COR-L47 (cell line): ENCODE measurements around the gene TAS2R3.
A peak's percentile ranks its signal among the peaks of the same experiment; 100 is the strongest.
"Not testable (repeated sequence)": the region's sequence is repeated elsewhere in the genome, so short reads cannot be mapped to it uniquely, and the experiment has no call there.

Experiments used
- DNase-seq: peaks from one replicate; lab custom pipeline; 2025; lab: John Stamatoyannopoulos, UW

Gene TAS2R3, protein sequence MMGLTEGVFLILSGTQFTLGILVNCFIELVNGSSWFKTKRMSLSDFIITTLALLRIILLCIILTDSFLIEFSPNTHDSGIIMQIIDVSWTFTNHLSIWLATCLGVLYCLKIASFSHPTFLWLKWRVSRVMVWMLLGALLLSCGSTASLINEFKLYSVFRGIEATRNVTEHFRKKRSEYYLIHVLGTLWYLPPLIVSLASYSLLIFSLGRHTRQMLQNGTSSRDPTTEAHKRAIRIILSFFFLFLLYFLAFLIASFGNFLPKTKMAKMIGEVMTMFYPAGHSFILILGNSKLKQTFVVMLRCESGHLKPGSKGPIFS

DNA sequence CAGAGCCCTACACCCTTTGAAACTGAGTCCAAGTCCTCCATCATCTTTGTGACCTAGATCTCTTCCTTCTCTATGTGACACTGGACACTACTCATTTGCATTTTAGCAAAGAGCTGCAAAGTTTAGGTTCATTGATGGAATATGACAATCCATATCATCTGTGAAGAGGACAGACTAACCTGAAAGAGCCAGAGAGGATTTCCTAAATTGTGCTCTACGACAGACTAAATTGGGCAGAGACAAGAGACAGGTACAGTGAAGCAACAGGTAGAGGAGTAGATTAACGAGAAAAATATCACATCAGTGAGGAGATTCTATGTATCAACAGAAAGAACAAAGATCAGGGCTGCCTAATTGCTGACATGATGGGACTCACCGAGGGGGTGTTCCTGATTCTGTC is at the start of gene TAS2R3:
Gene TAS2R3 (plus strand): TSS at position 301 of the 400 bp plus-strand sequence. CDS start 62 bp downstream, at position 363.
- no peak for DNase-seq

DNA sequence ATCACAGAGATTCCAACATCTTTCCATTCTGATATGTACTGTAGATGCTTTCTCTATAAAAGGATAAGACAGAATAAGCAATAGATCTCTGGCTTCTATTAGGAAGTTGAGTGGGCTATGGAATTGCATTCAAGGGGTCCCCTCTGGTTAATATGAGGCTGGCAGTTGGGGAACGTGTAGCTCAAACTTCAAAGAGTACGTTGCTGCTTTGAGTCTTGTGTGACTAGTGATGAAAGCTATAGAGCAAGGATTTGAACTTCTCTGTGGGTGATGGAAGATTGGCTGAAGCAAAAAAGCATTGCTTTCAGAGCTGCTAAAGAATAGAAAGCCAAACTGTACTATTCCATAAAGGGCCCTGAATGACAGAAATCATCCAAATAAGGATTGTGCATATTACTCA is 49.3 kb upstream of the TAS2R3 start:
- no peak for DNase-seq

DNA sequence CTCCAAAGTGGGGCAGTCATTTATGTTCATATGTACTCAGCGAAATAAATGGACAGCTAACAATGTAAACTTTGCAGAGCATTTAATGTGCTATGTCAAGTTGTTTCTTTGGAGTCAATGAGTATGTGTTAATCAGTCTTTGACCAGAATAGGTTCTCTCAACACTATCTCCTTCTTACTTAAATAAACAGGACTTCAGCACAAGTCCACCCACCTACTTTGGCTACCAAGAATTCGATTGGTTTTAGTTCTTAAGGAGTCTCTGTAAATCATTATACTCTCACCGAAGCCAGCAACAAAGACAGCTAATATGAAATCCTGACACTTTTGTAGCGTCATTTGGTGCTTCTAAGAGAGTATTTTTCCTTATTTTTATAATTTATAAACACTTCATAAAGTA is 48.9 kb upstream of the TAS2R3 start:
- no peak for DNase-seq

DNA sequence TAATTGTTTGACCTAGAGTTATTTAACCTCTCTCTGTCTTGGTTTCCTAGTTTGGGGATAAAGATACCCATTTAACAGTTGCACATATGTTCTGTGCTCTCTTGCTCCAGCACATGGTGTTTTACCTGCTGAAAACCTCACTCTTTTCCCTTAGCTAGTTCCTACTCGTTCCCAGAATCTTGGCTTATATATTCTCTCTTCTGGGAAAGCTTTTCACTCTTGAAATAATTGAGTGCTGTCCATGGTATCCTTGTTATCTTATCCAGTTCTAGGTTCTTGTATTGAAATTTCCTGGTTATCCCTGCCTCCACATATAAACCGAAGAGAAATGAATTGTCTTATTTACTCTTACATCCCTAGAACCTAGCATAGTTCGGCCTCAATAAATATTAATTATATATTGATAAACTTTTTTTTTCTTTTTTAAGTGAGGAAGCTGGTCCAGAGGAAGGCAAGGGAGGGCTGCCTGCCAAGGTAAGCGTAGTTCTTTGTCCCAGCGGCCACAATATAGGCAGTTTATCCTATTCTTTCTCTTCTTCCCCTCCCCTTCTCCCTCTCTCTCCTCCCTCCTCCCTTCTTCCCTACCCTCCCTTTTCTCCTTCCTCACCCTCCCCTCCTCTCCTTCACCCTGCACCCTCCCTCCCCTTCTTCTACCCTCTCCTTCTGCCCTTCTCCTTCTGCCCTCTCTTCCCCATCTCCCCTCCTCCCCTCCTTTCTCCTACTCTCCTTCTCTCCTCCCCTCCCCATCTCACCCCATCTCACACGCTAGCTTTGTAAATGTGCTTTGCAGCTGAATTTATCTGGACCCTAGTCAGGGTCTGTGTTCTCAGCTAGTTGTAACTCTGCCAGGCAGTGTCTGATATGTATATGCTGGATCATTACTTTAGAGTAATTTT is 47.9 kb upstream of the TAS2R3 start:
- no peak for DNase-seq

DNA sequence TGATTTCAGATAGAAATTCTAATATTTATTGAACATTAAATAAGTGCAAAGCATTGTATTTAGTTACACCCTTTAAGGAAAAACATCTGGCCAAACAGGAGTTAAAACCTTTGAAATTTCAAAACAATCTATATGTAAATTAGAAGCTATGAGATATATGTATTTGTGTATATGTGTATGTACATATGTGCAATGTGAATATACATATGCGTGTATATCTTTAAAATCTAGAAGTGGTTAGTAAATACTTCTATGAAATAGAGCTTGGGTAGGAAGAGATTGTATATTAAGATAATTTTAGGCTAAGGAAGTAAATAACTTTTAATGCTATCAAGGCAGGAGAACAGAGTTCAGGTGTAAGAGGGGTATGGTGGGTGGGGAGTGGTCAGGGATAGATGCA is 46.4 kb upstream of the TAS2R3 start:
- DNase-seq = no peak

DNA sequence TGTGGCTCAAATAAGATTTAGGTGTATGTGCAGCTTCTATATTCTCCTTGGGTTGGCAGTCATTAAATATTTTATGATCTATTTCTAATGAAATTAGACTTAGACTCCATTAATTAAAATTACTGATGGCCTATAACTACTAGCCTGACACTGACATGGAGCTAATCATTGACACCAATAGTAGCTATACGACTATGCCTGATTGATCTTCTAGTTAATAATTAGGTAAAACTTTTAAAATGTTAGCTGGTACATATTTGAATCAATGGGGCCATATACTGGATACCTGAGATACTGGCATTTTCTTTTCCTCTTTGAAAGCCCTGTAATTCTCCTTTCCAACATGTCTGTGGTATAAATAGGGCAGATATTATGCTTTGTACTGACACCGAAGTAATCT is 41.4 kb upstream of the TAS2R3 start:
- no peak for DNase-seq

DNA sequence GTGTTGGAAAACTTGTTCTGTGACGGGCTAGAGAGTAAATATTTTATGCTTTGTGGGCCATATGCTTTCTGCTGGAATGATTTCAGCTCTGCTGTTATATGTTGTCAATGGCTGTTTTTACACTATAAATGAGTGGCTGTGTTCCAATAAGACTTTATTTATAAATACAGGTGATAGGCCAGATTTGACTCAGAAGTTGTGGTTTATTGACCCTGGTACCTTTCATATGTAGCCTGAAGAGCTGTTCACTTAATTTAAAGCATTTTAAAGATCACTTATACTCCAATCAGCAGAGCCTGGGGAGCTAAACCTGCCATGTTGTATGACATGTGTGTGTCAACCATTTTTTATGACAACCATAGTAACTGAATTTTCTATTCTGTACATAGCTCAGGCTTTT is 34.9 kb upstream of the TAS2R3 start:
- no peak for DNase-seq

DNA sequence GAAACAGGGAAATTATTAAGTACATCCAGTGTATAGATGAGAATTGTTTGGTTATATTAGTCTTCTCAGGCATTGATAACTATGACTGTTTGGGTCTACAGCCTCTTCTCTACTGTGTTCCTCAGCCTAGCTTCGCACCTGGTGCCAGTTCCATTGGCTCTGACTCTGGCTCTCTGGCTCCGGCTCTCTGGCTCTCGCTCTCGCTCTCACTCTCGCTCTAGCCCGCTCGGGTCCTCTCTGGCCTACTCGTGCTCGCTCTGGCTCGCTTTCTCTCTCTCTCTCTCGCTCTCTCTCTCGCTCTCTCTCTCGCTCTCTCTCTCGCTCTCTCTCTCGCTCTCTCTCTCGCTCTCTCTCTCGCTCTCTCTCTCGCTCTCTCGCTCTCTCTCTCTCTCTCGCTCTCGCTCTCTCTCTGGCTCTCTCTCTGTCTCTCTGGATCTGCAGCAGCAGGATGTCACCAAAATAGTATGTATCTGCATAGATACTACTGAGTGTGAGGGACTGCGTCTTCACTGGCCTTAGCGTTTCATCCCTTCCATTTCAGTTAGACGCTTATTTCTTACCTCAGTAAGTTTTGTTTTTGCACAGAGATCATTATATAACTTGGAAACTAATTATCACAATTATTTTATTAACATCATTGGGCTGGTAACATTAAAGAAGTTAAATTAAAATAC is 32.3 kb upstream of the TAS2R3 start:
- no peak for DNase-seq

DNA sequence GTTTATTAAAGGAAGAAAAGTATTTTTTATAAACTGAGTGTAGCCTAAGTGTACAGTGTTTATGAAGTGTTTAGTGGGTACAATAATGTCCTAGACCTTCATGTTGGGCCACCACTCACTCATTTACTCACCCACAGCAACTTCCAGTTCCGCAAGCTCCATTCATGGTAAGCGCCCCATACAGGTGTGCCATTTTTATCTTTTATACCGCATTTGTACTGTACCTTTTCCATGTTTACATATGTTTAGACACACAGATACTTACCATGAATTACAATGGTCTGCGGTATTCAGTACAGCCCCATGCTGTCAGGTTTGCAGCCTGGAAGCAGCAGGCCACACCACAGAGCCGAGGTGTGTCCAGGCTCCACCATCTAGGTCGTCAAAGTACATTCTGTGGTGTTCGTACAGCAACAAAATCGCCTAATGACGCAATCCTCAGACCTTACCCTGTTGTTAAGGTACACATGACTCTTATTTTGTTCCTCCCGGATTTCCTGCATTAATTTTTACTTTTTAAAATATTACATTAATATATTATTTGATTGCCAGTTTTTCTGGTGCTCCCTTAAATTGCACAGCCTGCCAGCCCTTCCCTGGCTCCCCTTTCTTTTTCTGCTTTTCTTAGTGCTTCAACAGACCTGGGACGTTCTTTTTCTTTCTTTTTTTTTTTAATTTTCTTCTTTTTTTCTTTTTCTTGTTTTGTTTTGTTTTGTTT is 26.6 kb upstream of the TAS2R3 start:
- peak; percentile 16 for DNase-seq

DNA sequence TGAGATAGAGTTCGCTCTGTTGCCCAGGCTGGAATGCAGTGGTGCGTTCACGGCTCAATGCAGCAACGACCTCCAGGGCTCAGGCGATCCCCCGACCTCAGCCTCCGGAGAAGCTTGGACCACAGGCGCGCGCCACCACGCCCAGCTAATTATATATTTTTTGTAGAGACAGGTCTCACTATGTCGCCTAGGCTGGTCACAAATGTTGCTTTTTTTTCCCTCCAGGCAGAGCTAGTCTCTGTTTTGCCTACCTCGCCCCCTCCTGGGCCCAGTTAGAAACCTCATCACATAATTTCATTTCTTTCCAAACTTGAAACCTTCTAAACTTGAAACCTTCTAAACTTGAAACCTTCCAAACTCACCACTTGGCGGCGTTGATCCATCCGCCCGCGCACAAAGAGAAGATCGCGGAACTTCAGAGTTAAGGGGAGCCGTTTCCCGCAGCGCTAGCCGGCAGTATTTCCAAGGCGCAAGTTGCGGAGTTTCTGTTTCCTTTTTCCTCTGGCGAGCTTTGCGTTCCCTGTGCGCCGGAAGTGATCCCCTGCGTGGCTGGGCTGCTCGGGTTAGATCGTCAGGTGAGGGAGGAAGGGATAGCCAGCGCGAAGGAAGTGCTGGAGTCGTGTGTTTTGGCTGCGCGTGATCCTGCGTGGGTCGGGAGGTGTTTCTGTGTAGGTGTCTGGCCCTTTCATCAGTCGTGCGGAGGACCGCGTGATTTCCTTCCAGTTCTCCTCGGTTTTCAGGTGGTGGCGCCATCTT is 25.9 kb upstream of the TAS2R3 start, which contains the start of gene SSBP1:
Gene SSBP1 (plus strand): TSS at position 523 of the 756 bp plus-strand sequence. CDS start 809 bp downstream, outside the sequence.
- peak; percentile 96 for DNase-seq

DNA sequence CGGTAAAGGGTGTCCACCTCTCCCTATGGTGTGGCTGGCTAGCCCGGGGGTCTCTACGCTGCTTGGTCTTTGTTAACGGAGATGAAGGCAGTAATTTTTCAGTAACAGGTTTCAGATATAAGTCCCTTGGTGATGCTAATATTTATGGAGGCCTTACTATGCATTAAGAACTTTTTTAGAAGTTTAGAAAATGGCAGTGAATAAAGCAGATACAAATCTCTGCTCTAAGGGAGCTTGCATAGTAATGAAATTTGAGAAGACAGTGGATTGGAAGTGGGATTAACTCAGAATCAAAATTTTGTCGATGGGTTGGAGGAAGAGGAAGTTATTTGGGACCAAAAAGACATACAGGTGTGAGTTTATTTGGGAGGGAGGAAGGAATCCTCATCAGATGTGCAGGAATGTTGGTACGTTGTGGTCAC is 25.3 kb upstream of the TAS2R3 start:
- no peak for DNase-seq

DNA sequence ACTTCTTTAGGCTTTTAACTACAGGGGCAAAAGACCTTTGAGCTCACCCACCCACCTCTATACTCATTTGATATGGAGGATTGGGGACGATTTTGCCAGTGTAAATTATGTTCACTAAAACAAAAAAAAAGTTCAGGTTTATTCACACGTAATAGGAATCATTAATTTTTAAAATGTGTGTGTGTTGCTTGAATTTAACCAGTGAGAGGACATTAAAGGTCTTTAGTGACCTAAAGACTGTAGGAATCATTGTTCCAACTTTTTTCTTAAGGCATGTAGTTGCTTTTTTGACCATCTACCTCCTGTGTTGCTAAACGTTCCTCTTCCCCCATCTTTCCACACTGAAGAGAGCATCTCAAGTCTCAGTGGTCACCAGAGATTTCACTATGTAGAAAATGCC is 24.6 kb upstream of the TAS2R3 start:
- no peak for DNase-seq

DNA sequence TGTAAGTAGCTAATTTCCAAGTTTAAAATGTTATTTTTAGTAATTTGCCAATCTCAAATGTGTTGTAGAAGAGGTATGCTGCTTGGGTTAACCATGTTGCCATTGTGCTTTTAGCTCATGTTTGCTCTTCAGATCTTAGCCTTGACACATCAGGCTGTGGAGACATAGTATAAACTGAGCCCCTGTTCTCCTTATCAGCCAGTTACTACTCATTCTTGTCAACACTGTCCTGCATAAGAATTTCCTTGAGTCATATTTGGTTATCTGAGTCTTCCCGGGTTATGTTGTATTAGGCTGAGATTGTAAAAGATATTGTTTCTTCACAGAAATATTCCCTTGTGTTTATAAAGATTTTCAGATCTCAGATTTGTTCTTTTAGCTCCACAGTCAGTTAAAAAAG is 21.7 kb upstream of the TAS2R3 start:
- no peak for DNase-seq

DNA sequence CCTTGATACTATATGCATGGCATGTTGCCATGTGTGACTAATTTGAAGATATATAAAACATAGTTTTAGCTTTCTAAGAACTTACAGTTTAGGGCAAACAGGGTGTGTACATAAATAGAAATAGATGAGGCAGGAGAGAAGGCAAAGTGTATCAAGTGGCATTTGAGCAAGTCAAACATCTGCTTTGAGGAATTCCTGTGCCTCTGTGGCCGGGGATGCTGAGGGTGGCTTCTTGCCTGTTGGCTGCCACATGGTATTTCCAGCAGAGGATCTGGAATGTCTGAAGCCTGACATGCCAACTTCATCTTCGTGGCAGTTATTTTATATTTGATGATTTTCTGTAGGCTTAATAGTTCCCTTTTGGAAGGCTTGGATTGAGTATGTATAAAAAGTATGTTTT is 19.8 kb upstream of the TAS2R3 start:
- DNase-seq = no peak

DNA sequence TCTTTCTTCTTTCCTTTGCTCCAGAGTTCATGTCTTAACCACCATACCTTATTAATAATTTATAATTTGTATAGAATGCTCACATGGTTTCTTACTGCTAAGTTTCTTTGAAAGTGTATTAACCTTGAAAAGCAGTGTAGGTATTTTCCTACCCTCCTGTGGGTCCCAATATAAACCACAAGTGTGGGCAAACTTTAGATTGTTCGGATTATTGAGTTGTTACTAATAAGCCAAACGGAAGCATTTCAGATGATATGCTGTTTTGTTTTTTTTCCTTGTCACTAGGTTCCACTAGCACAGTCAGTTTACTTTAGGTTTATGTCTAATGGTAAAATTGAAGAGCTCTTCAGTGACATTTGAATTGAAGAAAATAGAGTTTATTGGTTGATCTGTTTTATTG is 15.5 kb upstream of the TAS2R3 start:
- DNase-seq = no peak

DNA sequence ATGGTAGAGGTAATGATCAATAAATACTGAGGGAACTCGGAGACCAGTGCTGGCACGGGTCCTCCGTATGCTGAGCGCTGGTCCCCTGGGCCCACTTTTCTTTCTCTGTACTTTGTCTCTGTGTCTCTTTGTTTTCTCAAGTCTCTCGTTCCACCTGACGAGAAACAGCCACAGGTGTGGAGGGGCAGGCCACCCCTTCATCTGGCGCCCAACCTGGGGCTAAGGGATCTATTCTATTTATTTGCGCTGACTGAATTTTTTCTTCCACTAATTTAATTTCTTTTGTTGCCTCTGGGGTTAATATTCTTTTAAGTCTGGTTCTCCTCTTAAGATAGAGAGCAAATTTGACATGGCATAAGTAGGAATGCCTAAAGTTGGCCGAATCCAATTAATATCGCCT is 12.0 kb upstream of the TAS2R3 start:
- DNase-seq = peak; percentile 8

DNA sequence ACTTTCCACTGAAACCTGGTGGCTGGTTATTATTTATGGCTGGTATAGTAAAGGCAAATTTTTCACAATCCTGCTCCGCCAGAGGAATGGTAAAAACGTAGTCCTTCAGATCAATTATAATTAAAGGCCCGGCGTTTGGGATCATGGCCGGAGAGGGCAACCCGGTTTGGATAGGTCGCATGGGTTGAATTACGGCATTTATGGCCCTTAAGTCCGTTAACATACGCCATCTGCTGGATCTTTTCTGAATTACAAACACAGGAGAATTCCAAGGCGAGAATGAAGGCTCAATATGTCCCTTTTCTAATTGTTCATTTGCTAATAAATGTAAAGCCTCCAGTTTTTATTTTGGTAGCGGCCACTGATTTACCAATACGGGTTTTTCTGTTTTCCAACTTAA is 11.3 kb upstream of the TAS2R3 start:
- no peak for DNase-seq

DNA sequence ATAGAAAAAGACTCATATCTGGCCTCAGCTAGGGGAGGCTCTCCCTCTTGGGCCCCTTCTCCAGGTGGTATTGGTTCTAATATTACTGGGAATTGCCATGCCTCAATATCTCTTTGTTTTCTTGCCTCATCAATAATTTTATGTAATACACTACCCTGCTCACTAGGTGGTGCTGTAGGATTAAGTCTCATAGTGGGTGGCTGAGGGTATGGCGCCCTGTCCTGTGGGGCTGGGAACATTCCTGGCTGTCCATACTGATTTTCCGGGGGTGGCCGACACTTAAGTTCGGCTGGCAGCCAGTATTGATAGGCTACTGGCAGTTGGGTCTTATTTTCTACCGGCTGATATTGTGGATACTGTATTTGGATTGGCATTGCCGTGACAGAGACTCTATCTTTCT is 9.0 kb upstream of the TAS2R3 start:
- peak; percentile 35 for DNase-seq

DNA sequence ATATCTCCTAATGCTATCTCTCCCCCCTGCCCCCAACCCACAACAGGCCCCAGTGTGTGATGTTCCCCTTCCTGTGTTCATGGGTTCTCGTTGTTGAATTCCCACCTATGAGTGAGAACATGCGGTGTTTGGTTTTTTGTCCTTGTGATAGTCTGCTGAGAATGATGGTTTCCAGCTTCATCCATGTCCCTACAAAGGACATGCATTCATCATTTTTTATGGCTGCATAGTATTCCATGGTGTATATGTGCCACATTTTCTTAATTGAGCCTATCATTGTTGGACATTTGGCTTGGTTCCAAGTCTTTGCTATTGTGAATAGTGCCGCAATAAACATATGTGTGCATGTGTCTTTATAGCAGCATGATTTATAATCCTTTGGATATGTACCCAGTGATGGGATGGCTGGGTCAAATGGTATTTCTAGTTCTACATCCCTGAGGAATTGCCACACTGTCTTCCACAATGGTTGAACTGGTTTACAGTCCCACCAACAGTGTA is 6.2 kb downstream of the TAS2R3 start:
- not testable (repeated sequence) for DNase-seq

DNA sequence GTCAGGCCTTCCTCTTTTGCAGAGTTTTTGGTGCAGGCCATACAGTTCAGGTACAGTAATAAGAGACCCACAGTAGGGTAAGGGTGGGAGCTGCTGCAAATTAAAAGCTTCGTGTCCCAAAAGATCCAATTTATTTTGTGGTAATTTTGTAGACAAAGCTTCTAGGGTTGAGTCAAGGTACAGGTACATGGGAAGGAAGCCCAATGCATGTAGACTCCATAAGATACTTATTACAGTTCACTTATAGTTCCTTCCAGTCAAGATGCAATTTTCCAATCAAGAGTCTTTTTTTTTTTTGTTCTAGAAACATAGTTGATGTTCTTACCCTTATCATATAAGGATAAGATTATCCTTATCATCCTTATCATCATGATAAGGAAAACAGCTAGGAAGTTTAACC is 12.5 kb downstream of the TAS2R3 start, which contains the start of gene TAS2R4:
Gene TAS2R4 (plus strand): TSS at position 301 of the 400 bp plus-strand sequence. CDS start 1,815 bp downstream, outside the sequence.
- no peak for DNase-seq
